H1 (cell line): Measurements from ENCODE around the gene SSX4.
"Not testable (repeated sequence)": the region's sequence is repeated elsewhere in the genome, so short reads cannot be mapped to it uniquely, and the experiment has no call there.

Experiments
- CEBPB ChIP-seq: IDR thresholded peaks from 2 replicates; pipeline ENCODE4 v1.6.1; 2012; ENCODE audit warnings: low read depth, low read length
- CTCF ChIP-seq, 3 experiments: IDR thresholded peaks; 1 replicate in 2 of 3; 2 replicates in 1 of 3; pipeline versions ENCODE4 v1.5.1 to v1.6.1; 2011; ENCODE audit warnings: low read length in 3 of 3, mild to moderate bottlenecking in 3 of 3, inconsistent platforms in 2 of 3, low read depth in 1 of 3, moderate library complexity in 1 of 3; ENCODE audit not compliant: insufficient read depth in 1 of 3; ENCODE audit errors: control extremely low read depth in 1 of 3
- EP300 ChIP-seq, 2 experiments: IDR thresholded peaks; 1 replicate in 1 of 2; 2 replicates in 1 of 2; pipeline ENCODE4 v1.6.1; 2011 to 2012; ENCODE audit warnings: low read depth in 2 of 2, low read length in 2 of 2, mild to moderate bottlenecking in 2 of 2, borderline replicate concordance in 1 of 2, inconsistent platforms in 1 of 2, moderate library complexity in 1 of 2
- KDM5A ChIP-seq: fragments of 200-600 bp; IDR thresholded peaks from 2 replicates; pipeline ENCODE4 v1.7.1; 2012; ENCODE audit warnings: mild to moderate bottlenecking, low read length, inconsistent platforms, mixed read lengths
- MAFK ChIP-seq: IDR thresholded peaks from 2 replicates; pipeline ENCODE4 v1.6.1; 2012; ENCODE audit warnings: low read depth, mild to moderate bottlenecking, improper control_type of control experiment, low read length
- MAX ChIP-seq: IDR thresholded peaks from 2 replicates; pipeline ENCODE4 v1.6.1; 2012; ENCODE audit warnings: inconsistent platforms
- SRF ChIP-seq: IDR thresholded peaks from 2 replicates; pipeline ENCODE4 v1.6.1; 2011; ENCODE audit warnings: mild to moderate bottlenecking, low read depth, low read length, moderate library complexity
- YY1 ChIP-seq: IDR thresholded peaks from 2 replicates; pipeline ENCODE4 v1.6.1; 2011; ENCODE audit warnings: low read depth, mild to moderate bottlenecking, low read length

GRCh38 chrX:48356315-48357094, 26.8 kb upstream of the SSX4 start, which contains the start of gene SSX3:
- not testable (repeated sequence) for TF ChIP-seq CTCF (IDR thresholded peaks at IDR 0.05; ENCODE audit: control extremely low read depth in 1 of 3, insufficient read depth in 1 of 3, low read depth in 1 of 3, low read length in 3 of 3); MAX; CEBPB; EP300 (IDR thresholded peaks at IDR 0.05; ENCODE audit: borderline replicate concordance in 1 of 2, low read depth in 2 of 2, low read length in 2 of 2); SRF; KDM5A; MAFK; YY1
